Karpas-422 (cell line): ENCODE measurements around the gene MIR17HG. TPM values are rescaled to one million over a fixed set of nuclear protein-coding genes. Genes with fewer than 3 reads are reported as not detected.
A peak's percentile ranks its signal among the peaks of the same experiment; 100 is the strongest.
"Not testable (repeated sequence)": the region's sequence is repeated elsewhere in the genome, so short reads cannot be mapped to it uniquely, and the experiment has no call there.

Experiments
- DNase-seq: peaks from one replicate; pipeline ENCODE4 v3.0.0-alpha.2; 2015
- H2AFZ ChIP-seq: fragments of 200-600 bp; sonication (generic); 2 replicates; pipeline ENCODE4 v1.6.1; 2014; ENCODE audit warnings: antibody characterized with exemption, low read length, mixed read lengths
- H3K27ac ChIP-seq: fragments of 200-600 bp; sonication (generic); 2 replicates; pipeline ENCODE4 v1.5.1; 2014; ENCODE audit warnings: mild to moderate bottlenecking, low read length, moderate library complexity
- H3K27me3 ChIP-seq: fragments of 200-600 bp; sonication (generic); 2 replicates; pipeline ENCODE4 v1.6.1; 2014; ENCODE audit warnings: low read length, mixed read lengths
- H3K36me3 ChIP-seq: fragments of 200-600 bp; sonication (generic); 2 replicates; pipeline ENCODE4 v1.6.1; 2014; ENCODE audit warnings: low read length, mixed read lengths; ENCODE audit not compliant: insufficient read depth
- H3K4me1 ChIP-seq: fragments of 200-600 bp; sonication (generic); 2 replicates; pipeline ENCODE4 v1.6.1; 2014; ENCODE audit warnings: mild to moderate bottlenecking, low read length, mixed read lengths
- H3K4me2 ChIP-seq: fragments of 200-600 bp; sonication (generic); 2 replicates; pipeline ENCODE4 v1.6.1; 2014; ENCODE audit warnings: low read length, low read depth, mild to moderate bottlenecking; ENCODE audit not compliant: poor library complexity, severe bottlenecking
- H3K4me3 ChIP-seq: fragments of 200-600 bp; sonication (generic); 2 replicates; pipeline ENCODE4 v1.5.1; 2014; ENCODE audit warnings: mild to moderate bottlenecking, antibody characterized with exemption, low read length, mixed read lengths
- H3K79me2 ChIP-seq: fragments of 200-600 bp; sonication (generic); 2 replicates; pipeline ENCODE4 v1.6.1; 2014; ENCODE audit warnings: mild to moderate bottlenecking, low read length, mixed read lengths
- H3K9ac ChIP-seq: fragments of 200-600 bp; sonication (generic); 2 replicates; pipeline ENCODE4 v1.6.0; 2014; ENCODE audit warnings: low read length
- H3K9me2 ChIP-seq: fragments of 200-600 bp; sonication (generic), shearing (Covaris generic); replicated peaks from 2 replicates; pipeline ENCODE4 v1.6.0; 2014; ENCODE audit warnings: mild to moderate bottlenecking, low read length, moderate library complexity; ENCODE audit not compliant: insufficient read depth
- H3K9me3 ChIP-seq: fragments of 300-700, 200-600 bp; sonication (generic); 2 replicates; pipeline ENCODE4 v1.6.1; 2014; ENCODE audit warnings: low read length, mixed read lengths
- H4K20me1 ChIP-seq: fragments of 200-600 bp; sonication (generic); 2 replicates; pipeline ENCODE4 v1.6.1; 2014; ENCODE audit warnings: mild to moderate bottlenecking, antibody characterized with exemption, low read length, low read depth; ENCODE audit not compliant: insufficient read depth
- total RNA-seq: library from RNA; depleted of rRNA; stranded (reverse); fragments of >200 nt; shearing (Covaris generic); gene quantifications from 2 replicates; pipeline ENCODE4 v1.2.3, GENCODE V29; 2014; ENCODE audit warnings: low replicate concordance

The MIR17HG gene
- total RNA-seq, 1 experiment from 2014 or later: 23.4 TPM

DNA sequence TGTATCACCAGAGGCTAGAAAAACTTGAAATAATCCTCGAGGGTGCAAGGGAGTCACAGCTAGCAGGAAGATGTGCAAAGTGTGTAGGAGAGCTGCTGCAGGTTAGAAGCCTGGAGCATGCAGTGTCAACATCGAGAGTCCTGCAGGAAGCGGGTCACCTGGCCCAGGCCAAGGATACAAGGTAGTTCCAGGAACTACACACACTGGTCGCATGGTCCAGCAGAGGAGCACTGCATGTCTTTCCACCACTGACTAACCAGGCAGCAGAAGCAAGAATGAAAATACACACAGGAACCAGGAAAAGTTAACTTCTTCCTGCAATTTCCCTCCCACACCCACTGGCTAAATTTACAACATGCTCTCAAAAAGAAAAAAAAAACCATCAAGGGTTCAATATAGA lies 36.0 kb upstream of the MIR17HG start:
- no peak overlapping the region for H3K4me3 ChIP-seq
- no peak overlapping the region for H2AFZ ChIP-seq
- no peaks in the 10 kb centered on the region for H3K9me2 ChIP-seq
- H3K4me2 ChIP-seq: no peak overlapping the region
- no peaks in the 10 kb centered on the region for H3K36me3 ChIP-seq
- no peaks in the 10 kb centered on the region for H3K79me2 ChIP-seq
- 0 out of 2 replicates have a peak, but pooled peaks cover 2% of the 10 kb centered on the region for H3K27me3 ChIP-seq
- H3K4me1 ChIP-seq: no peaks in the 10 kb centered on the region; the same call in 1 of the 2 replicates
- no peak for DNase-seq
- H3K9me3 ChIP-seq: no peaks in the 10 kb centered on the region
- H3K9ac ChIP-seq: no peak overlapping the region
- no peaks in the 10 kb centered on the region for H4K20me1 ChIP-seq
- H3K27ac ChIP-seq: no peak overlapping the region

DNA sequence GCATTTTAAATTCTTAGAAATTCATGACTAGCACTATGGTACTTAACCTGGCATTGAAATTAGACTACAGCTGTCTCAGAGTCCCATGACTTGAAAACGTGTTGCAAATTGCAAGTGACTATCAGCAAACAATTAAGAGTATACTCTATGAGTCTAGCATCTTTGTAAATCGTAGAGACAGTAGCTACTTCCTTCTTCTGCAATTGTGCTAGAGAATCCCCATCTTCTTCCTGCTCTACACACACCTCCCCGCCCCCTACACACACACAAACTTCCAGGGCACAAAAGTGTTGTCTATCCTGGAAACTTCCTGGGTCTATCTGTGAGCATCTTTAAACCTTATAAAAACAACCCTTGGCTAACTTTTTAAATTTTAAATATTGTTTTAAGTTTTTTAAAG lies 35.2 kb upstream of the MIR17HG start:
- Histone ChIP-seq H2AFZ (no peak overlapping the region), H3K36me3 (no peaks in the 10 kb centered on the region), H3K27me3 (0 out of 2 replicates have a peak, but pooled peaks cover 2% of the 10 kb centered on the region), H3K4me3 (no peak overlapping the region), H3K9ac (no peak overlapping the region), H4K20me1 (no peaks in the 10 kb centered on the region), H3K4me1 (no peaks in the 10 kb centered on the region; the same call in 1 of the 2 replicates), H3K27ac (no peak overlapping the region), H3K9me2 (no peaks in the 10 kb centered on the region), H3K9me3 (no peaks in the 10 kb centered on the region), H3K4me2 (no peak overlapping the region), H3K79me2 (no peaks in the 10 kb centered on the region)
- no peak for DNase-seq

- Histone ChIP-seq H3K79me2 (no peaks in the 10 kb centered on the region), H3K9ac (no peak overlapping the region), H4K20me1 (no peaks in the 10 kb centered on the region), H3K27ac (no peak overlapping the region), H3K9me2 (no peaks in the 10 kb centered on the region), H3K27me3 (0 out of 2 replicates have a peak, but pooled peaks cover 2% of the 10 kb centered on the region), H3K4me2 (no peak overlapping the region), H3K4me1 (no peaks in the 10 kb centered on the region; the same call in 1 of the 2 replicates), H2AFZ (no peak overlapping the region), H3K4me3 (no peak overlapping the region), H3K36me3 (no peaks in the 10 kb centered on the region), H3K9me3 (no peaks in the 10 kb centered on the region)
- DNase-seq: peak; percentile 48
These were observed 34.4 kb upstream of the MIR17HG start for GRCh38 chr13:91313103-91313502.

DNA sequence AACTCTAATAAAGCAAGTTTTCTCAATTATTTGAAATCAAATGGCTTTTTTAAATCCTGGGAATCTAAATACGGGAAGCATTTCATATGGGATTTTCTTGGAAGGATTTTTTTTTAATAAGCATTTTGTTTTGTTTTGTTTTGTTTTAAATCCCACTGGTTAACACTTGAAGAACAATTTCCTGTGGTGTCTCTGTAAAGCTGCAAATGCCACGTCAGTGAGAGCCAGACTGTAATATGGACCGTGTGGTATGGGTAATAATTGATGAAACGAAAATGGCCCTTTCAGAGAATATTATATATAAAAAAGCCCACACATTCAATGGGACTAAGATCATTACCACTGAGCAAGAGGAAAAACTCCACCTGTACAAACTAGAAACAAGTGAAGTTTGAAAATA lies 33.9 kb upstream of the MIR17HG start:
- H3K36me3 ChIP-seq: no peaks in the 10 kb centered on the region
- H3K27me3 ChIP-seq: 0 out of 2 replicates have a peak, but pooled peaks cover 2% of the 10 kb centered on the region
- H4K20me1 ChIP-seq: no peaks in the 10 kb centered on the region
- H3K79me2 ChIP-seq: no peaks in the 10 kb centered on the region
- no peak overlapping the region for H3K4me2 ChIP-seq
- no peak overlapping the region for H3K9ac ChIP-seq
- H3K4me3 ChIP-seq: no peak overlapping the region
- no peak for DNase-seq
- H3K9me2 ChIP-seq: no peaks in the 10 kb centered on the region
- H3K9me3 ChIP-seq: no peaks in the 10 kb centered on the region
- H3K4me1 ChIP-seq: no peaks in the 10 kb centered on the region; the same call in 1 of the 2 replicates
- no peak overlapping the region for H3K27ac ChIP-seq
- no peak overlapping the region for H2AFZ ChIP-seq

DNA sequence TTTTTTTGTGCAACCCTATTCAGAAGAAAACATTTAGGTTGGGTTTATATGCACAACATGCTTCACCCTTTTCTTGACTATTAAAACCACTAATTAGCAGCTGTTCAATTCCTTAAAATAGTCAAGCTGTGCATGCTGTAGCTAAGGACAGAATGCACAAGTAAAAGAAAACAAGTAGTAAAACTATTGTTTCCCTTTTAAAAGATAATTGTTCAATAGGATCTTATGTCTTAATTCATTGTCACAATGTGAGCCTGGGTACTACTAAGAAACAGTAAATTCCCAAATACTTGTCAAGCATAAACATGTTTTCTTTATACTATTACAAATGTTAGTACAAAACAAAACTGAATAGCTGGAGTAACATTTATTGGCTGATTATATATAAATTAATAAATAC lies 32.6 kb upstream of the MIR17HG start:
- DNase-seq: no peak
- no peaks in the 10 kb centered on the region for H3K9me2 ChIP-seq
- 0 out of 2 replicates have a peak, but pooled peaks cover 2% of the 10 kb centered on the region for H3K27me3 ChIP-seq
- H3K36me3 ChIP-seq: no peaks in the 10 kb centered on the region
- H3K9ac ChIP-seq: no peak overlapping the region
- H2AFZ ChIP-seq: no peak overlapping the region
- no peak overlapping the region for H3K4me2 ChIP-seq
- no peak overlapping the region for H3K27ac ChIP-seq
- H3K4me3 ChIP-seq: no peak overlapping the region
- no peaks in the 10 kb centered on the region for H4K20me1 ChIP-seq
- H3K9me3 ChIP-seq: no peaks in the 10 kb centered on the region
- H3K79me2 ChIP-seq: no peaks in the 10 kb centered on the region
- H3K4me1 ChIP-seq: no peaks in the 10 kb centered on the region; the same call in 1 of the 2 replicates

DNA sequence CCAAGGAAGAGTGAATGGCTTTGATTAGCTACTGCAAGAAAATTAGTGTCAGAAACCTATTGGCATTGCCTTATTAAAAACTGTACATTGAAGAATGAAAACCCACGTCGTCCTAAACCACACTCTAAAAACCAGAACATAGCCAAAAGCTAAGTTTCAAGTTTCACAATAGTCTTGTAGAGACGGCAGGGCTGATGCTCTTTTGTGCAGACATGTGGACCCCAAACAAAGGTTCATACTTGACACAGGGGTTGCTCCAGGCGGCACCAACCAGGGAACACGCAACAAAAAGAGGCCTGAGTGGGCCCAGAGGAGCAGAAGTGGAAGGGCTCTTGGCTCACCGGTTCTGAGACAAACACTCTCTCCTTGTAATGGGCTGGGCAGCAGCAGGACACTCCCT lies 28.6 kb upstream of the MIR17HG start:
- Histone ChIP-seq H3K4me2 (no peak overlapping the region), H3K27ac (no peak overlapping the region), H3K4me3 (no peak overlapping the region), H2AFZ (no peak overlapping the region), H3K27me3 (0 out of 2 replicates have a peak, but pooled peaks cover 2% of the 10 kb centered on the region), H3K79me2 (no peaks in the 10 kb centered on the region), H3K9me2 (no peaks in the 10 kb centered on the region), H3K9me3 (no peaks in the 10 kb centered on the region), H3K4me1 (no peaks in the 10 kb centered on the region), H4K20me1 (no peaks in the 10 kb centered on the region), H3K9ac (no peak overlapping the region), H3K36me3 (no peaks in the 10 kb centered on the region)
- DNase-seq: no peak

GRCh38 chr13:91319996-91320395 lies 27.5 kb upstream of the MIR17HG start:
- no peak for DNase-seq
- Histone ChIP-seq H3K4me2 (no peak overlapping the region), H3K4me1 (no peaks in the 10 kb centered on the region), H3K4me3 (no peak overlapping the region), H3K9me3 (no peaks in the 10 kb centered on the region), H3K9ac (no peak overlapping the region), H4K20me1 (no peaks in the 10 kb centered on the region), H2AFZ (no peak overlapping the region), H3K36me3 (no peaks in the 10 kb centered on the region), H3K79me2 (no peaks in the 10 kb centered on the region), H3K27me3 (no peaks in the 10 kb centered on the region), H3K9me2 (no peaks in the 10 kb centered on the region), H3K27ac (no peak overlapping the region)

GRCh38 chr13:91320990-91321389 lies 26.5 kb upstream of the MIR17HG start:
- not testable (repeated sequence) for H3K9ac ChIP-seq, H4K20me1 ChIP-seq, H3K27ac ChIP-seq, H3K4me1 ChIP-seq, H3K4me2 ChIP-seq, H3K9me2 ChIP-seq, H3K9me3 ChIP-seq, H3K4me3 ChIP-seq, H3K36me3 ChIP-seq, DNase-seq, H3K27me3 ChIP-seq, H2AFZ ChIP-seq, H3K79me2 ChIP-seq

- no peaks in the 10 kb centered on the region for H3K4me1 ChIP-seq
- H3K9me3 ChIP-seq: no peaks in the 10 kb centered on the region
- no peaks in the 10 kb centered on the region for H3K79me2 ChIP-seq
- H3K9ac ChIP-seq: no peak overlapping the region
- H3K27me3 ChIP-seq: no peaks in the 10 kb centered on the region
- no peak overlapping the region for H2AFZ ChIP-seq
- H3K36me3 ChIP-seq: no peaks in the 10 kb centered on the region
- no peaks in the 10 kb centered on the region for H3K9me2 ChIP-seq
- no peak for DNase-seq
- no peak overlapping the region for H3K4me3 ChIP-seq
- H3K4me2 ChIP-seq: no peak overlapping the region
- no peak overlapping the region for H3K27ac ChIP-seq
- no peaks in the 10 kb centered on the region for H4K20me1 ChIP-seq
These were observed 24.1 kb upstream of the MIR17HG start for GRCh38 chr13:91323349-91323748.
